ENCODE data around the gene GRIK4. TPM values are rescaled to one million over a fixed set of nuclear protein-coding genes. Genes with fewer than 3 reads are reported as not detected.

Gene GRIK4
- total RNA-seq, 1 donor from 2014 or later = 4.3 TPM

DNA sequence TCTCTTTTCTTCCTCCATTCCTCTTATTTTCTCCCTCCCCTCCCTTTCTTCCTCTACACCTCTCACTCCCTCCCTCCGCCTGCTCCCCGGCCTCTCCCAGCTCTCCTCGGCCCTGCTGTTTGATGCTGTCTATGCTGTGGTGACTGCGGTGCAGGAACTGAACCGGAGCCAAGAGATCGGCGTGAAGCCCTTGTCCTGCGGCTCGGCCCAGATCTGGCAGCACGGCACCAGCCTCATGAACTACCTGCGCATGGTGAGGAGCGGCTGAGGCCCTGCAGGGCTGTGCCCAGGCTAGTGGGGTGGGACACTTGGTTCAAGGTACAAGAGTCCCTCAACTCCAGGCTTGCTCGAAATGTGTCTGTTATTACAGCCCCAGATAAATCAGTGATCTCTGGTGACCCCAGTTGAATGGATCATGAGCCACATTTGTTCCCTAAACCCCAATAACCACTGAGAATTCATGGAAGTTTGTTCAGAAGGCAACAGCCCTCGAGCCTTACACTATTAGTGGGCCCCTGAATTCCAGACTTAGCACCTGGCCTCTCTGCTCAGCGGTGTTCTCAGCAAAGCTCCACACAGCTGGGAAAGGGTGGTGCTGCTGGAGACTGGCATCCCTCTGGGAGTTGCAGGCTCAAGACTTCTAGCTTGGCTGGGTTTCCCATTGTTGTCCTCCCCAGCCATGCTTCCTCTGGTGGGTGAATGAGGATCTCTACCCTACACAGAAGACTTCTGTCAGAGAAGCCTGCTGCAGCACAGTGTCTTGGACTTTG, 362.6 kb downstream of the GRIK4 start:
- Histone ChIP-seq H3K4me1 (no peaks in the 10 kb centered on the region), H3K27ac (no peak overlapping the region), H3K9me3 (no peaks in the 10 kb centered on the region), H3K36me3 (no peaks in the 10 kb centered on the region), H3K27me3 (peaks cover 3% of the 10 kb centered on the region), H3K4me3 (no peak overlapping the region)
- intact Hi-C loops (cut with DNase I) = no loop called here
- DNase-seq (no peak), ATAC-seq (no peak)
- TF ChIP-seq, protein P1, sequence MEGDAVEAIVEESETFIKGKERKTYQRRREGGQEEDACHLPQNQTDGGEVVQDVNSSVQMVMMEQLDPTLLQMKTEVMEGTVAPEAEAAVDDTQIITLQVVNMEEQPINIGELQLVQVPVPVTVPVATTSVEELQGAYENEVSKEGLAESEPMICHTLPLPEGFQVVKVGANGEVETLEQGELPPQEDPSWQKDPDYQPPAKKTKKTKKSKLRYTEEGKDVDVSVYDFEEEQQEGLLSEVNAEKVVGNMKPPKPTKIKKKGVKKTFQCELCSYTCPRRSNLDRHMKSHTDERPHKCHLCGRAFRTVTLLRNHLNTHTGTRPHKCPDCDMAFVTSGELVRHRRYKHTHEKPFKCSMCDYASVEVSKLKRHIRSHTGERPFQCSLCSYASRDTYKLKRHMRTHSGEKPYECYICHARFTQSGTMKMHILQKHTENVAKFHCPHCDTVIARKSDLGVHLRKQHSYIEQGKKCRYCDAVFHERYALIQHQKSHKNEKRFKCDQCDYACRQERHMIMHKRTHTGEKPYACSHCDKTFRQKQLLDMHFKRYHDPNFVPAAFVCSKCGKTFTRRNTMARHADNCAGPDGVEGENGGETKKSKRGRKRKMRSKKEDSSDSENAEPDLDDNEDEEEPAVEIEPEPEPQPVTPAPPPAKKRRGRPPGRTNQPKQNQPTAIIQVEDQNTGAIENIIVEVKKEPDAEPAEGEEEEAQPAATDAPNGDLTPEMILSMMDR (IDR thresholded peaks at IDR 0.05) = no peak

DNA sequence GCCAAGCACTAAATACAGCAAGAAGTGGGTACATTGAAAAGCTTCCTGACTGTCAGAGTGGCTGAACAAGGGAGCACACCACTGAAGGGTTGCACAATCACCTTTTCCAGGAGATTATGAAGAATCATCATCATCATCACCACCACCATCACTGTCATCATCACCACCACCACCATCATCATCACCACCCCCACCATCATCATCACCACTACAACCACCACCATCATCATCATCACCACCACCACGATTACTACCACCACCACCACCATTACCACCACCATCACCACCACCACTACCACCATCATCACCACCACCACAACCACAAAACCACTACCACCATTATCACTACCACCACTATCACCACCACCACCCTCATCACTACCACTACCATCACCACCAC, 364.4 kb downstream of the GRIK4 start:
- no peak overlapping the region for H3K4me3 ChIP-seq
- H3K27me3 ChIP-seq = peaks cover 3% of the 10 kb centered on the region
- intact Hi-C loops (cut with DNase I) = no loop called here
- TF ChIP-seq, protein P1 (IDR thresholded peaks at IDR 0.05) = no peak
- no peak overlapping the region for H3K27ac ChIP-seq
- H3K4me1 ChIP-seq = no peaks in the 10 kb centered on the region
- DNase-seq (no peak), ATAC-seq (no peak)
- H3K9me3 ChIP-seq = no peaks in the 10 kb centered on the region
- no peaks in the 10 kb centered on the region for H3K36me3 ChIP-seq

DNA sequence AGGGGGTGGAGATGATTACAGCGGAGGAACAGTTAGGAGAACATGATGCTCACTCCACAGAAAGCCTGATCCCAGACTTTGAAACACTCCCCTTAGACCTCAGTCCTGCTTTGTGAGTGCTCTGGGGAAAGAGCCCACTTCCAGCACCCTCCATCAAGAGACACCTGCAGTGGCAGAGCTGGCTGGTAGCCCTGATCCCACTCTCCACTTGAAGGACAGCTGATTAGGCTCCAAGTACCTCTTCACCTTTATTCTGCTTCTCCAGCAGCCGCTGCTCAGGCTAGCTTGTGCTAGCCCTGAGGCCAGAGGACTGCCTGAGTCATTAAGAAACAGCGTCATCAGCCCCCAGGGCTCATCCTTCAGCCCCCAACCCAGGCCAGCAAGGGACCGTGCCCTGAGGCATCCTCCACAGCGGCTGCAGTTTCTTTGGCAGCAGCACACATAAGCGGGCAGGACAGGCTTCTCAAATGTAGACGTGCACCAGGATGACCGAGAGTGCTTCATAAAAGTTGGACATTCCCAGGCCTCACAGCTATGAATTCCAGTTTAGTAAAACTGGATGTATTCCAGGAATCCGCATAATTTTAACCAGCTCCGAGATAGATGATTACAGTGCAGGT, 366.3 kb downstream of the GRIK4 start:
- intact Hi-C loops (cut with DNase I) = no loop called here
- peaks cover 3% of the 10 kb centered on the region for H3K27me3 ChIP-seq
- H3K36me3 ChIP-seq = no peaks in the 10 kb centered on the region
- no peaks in the 10 kb centered on the region for H3K9me3 ChIP-seq
- no peak for DNase-seq
- TF ChIP-seq, protein P1 (IDR thresholded peaks at IDR 0.05) = no peak
- no peaks in the 10 kb centered on the region for H3K4me1 ChIP-seq
- ATAC-seq = no peak
- H3K27ac ChIP-seq = no peak overlapping the region
- no peak overlapping the region for H3K4me3 ChIP-seq

DNA sequence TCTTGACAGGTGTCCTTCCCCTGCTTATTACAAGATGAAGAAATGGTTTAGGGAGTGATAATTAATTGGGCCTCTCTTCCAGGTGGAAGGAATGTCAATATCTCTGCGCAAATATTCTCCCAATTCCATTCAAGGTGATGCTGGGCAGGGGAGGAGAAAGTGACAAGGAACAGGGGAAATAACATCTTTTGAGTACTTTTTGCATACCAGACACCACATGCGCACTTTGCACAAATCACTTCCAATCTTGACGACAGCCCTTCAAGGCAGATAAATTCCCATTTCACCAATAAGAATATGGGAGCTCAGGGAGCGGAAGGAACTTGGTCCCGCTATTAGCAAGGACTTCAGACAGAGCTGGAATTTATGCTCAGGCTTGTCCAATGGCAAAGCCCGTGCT, 367.2 kb downstream of the GRIK4 start:
- peaks cover 3% of the 10 kb centered on the region for H3K27me3 ChIP-seq
- H3K4me1 ChIP-seq = no peaks in the 10 kb centered on the region
- TF ChIP-seq, protein P1 (IDR thresholded peaks at IDR 0.05) = no peak
- no peak overlapping the region for H3K4me3 ChIP-seq
- intact Hi-C loops (cut with DNase I) = no loop called here
- no peak overlapping the region for H3K27ac ChIP-seq
- H3K9me3 ChIP-seq = no peaks in the 10 kb centered on the region
- DNase-seq (no peak), ATAC-seq (no peak)
- H3K36me3 ChIP-seq = no peaks in the 10 kb centered on the region

DNA sequence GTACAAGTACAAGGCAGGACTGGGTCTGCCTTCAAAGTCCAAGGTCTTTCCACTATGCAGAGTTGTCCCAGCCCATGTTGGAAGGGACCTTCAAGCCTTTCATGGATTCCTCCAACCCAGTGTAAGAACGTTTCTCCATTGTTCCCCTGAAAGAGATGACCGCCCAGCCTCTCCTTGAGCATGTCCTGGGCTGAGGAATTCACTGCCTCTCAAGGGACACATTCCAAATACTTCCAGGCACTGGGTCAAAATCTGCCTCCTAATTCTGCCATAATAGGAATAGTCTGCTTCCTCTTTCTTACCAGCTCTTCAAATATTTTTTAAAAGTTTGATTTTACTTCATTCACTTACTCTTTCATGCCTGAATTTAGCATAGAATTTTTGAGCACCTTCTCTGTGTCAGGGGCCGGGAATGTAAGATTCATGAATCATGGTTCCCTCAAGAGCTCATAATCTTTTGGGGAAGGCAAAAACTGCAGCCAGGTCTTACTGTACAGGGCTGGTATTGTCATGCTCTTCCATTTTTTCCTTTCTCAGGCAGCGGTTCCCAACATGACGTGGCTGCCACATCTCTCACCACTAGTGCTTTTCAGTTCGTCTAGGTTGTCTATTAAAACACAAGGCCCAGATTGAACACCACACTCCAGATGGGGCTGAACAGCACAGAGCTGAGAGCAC, 369.1 kb downstream of the GRIK4 start:
- Histone ChIP-seq H3K27me3 (peaks cover 3% of the 10 kb centered on the region), H3K9me3 (no peaks in the 10 kb centered on the region), H3K4me1 (no peaks in the 10 kb centered on the region), H3K4me3 (no peak overlapping the region), H3K27ac (no peak overlapping the region), H3K36me3 (no peaks in the 10 kb centered on the region)
- intact Hi-C loops (cut with DNase I) = no loop called here
- TF ChIP-seq, protein P1 (IDR thresholded peaks at IDR 0.05) = no peak
- ATAC-seq (no peak), DNase-seq (no peak)

Data from upper lobe of right lung (tissue), 1 donor.